ENCODE measurements around the gene MYL6B. TPM values are rescaled to one million over a fixed set of nuclear protein-coding genes. Genes with fewer than 3 reads are reported as not detected.

Gene MYL6B
- total RNA-seq, 2 experiments from 2014 or later, result 56.6 to 77.6 TPM

DNA sequence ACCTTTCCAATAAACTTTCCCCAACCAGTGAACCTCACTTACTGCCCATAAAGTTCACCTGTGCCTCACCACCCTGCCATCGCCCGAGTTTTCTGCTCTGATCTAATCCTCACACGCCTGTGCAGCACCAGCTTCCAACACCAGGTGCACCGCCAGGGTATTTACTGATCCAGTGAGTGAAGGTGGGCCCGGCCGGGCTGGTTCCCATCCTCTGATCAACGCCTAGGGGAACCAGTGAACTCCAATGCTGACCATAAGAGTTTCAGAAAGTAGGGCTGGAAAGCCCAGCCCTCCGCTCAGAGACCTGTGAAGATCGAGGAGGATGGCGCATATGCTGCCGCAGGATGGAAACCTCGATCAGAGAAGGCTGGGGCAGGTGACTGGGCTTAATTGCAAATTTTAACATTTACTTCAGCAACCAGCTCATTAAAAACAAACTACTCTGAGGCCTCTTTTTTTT, 685 bp upstream of the MYL6B start:
- no peaks in the 10 kb centered on the region for H3K9me3 ChIP-seq (ENCODE audit: low read length)
- CTCF ChIA-PET (ENCODE audit: unreplicated experiment), result no interaction called here
- H3K4me1 ChIP-seq (ENCODE audit: insufficient read depth, low read length, poor library complexity, severe bottlenecking), result peaks cover 28% of the 10 kb centered on the region
- H3K9me2 ChIP-seq (ENCODE audit: insufficient read depth, low read length), result no peaks in the 10 kb centered on the region
- H3K79me2 ChIP-seq (ENCODE audit: insufficient read depth, low read depth, low read length), result peaks cover 7% of the 10 kb centered on the region; the same call in 1 of the 2 replicates
- no peaks in the 10 kb centered on the region for H4K20me1 ChIP-seq (ENCODE audit: insufficient read depth, low read length)
- intact Hi-C loops (cut with micrococcal nuclease; ENCODE audit: unreplicated experiment), result loop anchor here (1.0 kb wide), 2 partner anchors 25 to 32 kb away; no protein-coding TSS in a partner anchor
- BruUV-seq (replicated peaks), result TSS peak; percentile 86
- POLR2A ChIA-PET, result interaction anchor here (0.6 to 1.9 kb wide), 8 partner anchors 13 to 113 kb away, joined by 3 to 13 read pairs (median 3); partner anchors contain the start of genes ESYT1 and ZC3H10
- peak overlapping the region; percentile 77 for H3K4me3 ChIP-seq (ENCODE audit: low read depth, low read length, poor library complexity, severe bottlenecking)
- peaks cover 12% of the 10 kb centered on the region; the same call in 1 of the 2 replicates for H3K36me3 ChIP-seq (ENCODE audit: insufficient read depth, low read length)
- H2AFZ ChIP-seq (ENCODE audit: low read length), result peak overlapping the region; percentile 75; the same call in 1 of the 2 replicates
- H3K27ac ChIP-seq (ENCODE audit: low read depth, low read length, poor library complexity, severe bottlenecking), result peak overlapping the region; percentile 87
- peak overlapping the region; percentile 95 for H3K4me2 ChIP-seq (ENCODE audit: low read length)
- peak; percentile 83 for DNase-seq (ENCODE audit: low spot score)
- TF ChIP-seq EZH2phosphoT487 (IDR thresholded peaks at IDR 0.05; ENCODE audit: borderline replicate concordance, low read depth, low read length), result no peak
- TF ChIP-seq, protein P1, sequence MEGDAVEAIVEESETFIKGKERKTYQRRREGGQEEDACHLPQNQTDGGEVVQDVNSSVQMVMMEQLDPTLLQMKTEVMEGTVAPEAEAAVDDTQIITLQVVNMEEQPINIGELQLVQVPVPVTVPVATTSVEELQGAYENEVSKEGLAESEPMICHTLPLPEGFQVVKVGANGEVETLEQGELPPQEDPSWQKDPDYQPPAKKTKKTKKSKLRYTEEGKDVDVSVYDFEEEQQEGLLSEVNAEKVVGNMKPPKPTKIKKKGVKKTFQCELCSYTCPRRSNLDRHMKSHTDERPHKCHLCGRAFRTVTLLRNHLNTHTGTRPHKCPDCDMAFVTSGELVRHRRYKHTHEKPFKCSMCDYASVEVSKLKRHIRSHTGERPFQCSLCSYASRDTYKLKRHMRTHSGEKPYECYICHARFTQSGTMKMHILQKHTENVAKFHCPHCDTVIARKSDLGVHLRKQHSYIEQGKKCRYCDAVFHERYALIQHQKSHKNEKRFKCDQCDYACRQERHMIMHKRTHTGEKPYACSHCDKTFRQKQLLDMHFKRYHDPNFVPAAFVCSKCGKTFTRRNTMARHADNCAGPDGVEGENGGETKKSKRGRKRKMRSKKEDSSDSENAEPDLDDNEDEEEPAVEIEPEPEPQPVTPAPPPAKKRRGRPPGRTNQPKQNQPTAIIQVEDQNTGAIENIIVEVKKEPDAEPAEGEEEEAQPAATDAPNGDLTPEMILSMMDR (conservative IDR thresholded peaks at IDR 0.05; ENCODE audit: low read length), result peak; percentile 74

DNA sequence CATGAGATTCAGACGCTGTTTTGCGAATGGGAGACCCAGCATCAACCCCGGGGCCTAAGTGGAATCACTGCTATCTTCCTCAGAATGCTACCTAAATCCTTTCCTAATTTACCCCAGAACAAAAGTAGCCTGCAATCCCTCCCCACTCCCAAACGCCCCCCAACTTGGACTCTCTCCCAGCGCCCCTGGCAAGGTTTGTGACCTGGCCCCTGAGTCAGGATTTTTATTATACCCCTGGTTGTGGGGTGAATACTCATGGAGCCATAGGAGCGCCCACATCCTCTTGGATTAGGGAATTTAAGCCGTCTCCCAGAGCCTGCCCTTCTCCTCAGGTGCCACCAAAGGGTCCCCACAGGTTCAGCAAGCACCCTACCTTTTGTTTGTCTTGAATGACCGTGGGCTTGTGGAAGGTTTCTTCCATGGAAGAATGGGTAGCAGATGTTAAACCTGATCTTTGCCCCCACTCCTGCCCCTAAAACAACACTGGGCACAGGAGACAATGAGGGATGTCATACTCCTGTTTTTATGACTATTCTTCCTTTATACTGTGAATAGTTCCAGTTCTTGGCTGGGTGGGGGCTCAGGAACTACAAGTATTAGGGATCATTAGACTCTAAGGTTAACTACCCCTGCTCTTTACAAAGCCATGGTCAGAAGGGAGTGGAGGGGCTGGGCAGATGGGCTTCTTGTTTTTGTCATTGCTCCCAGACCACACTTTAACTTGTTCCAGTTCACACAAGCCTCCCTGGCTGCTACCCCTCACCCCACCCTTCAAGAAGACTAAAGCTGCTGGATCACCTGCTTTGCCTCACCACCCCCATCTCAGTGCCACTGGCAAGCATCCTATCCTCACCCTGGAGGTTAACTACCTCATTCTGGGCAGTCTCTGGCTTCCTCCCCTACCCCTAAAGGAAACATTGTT, 630 bp downstream of the MYL6B start:
- Histone ChIP-seq H3K4me2 (ENCODE audit: low read length) (peak overlapping the region; percentile 95), H2AFZ (ENCODE audit: low read length) (peak overlapping the region; percentile 75; the same call in 1 of the 2 replicates), H3K9me3 (ENCODE audit: low read length) (no peaks in the 10 kb centered on the region), H4K20me1 (ENCODE audit: insufficient read depth, low read length) (no peaks in the 10 kb centered on the region), H3K9me2 (ENCODE audit: insufficient read depth, low read length) (no peaks in the 10 kb centered on the region), H3K27ac (ENCODE audit: low read depth, low read length, poor library complexity, severe bottlenecking) (peak overlapping the region; percentile 87), H3K36me3 (ENCODE audit: insufficient read depth, low read length) (peaks cover 12% of the 10 kb centered on the region; the same call in 1 of the 2 replicates), H3K4me3 (ENCODE audit: low read depth, low read length, poor library complexity, severe bottlenecking) (peak overlapping the region; percentile 77), H3K79me2 (ENCODE audit: insufficient read depth, low read depth, low read length) (peaks cover 11% of the 10 kb centered on the region; the same call in 1 of the 2 replicates), H3K4me1 (ENCODE audit: insufficient read depth, low read length, poor library complexity, severe bottlenecking) (peaks cover 36% of the 10 kb centered on the region)
- intact Hi-C loops (cut with micrococcal nuclease; ENCODE audit: unreplicated experiment), result loop anchor here (1.0 kb wide), 2 partner anchors 27 to 34 kb away; no protein-coding TSS in a partner anchor
- peak; percentile 22 for DNase-seq (ENCODE audit: low spot score)
- TF ChIP-seq EZH2phosphoT487 (IDR thresholded peaks at IDR 0.05; ENCODE audit: borderline replicate concordance, low read depth, low read length), result no peak
- TF ChIP-seq, protein P1 (conservative IDR thresholded peaks at IDR 0.05; ENCODE audit: low read length), result no peak
- BruUV-seq (replicated peaks), result no TSS peak
- ChIA-PET CTCF (ENCODE audit: unreplicated experiment) (no interaction called here), POLR2A (interaction anchor here (1.4 kb wide), 1 partner anchor 25 kb away, joined by 4 read pairs; the partner anchor contains the start of gene ESYT1)
